OCI-LY7 (cell line): ENCODE measurements around the gene SPSB3. TPM values are rescaled to one million over a fixed set of nuclear protein-coding genes. Genes with fewer than 3 reads are reported as not detected.

Source experiments
- BruUV-seq: library from RNA; stranded (reverse); fragments of 400-500 nt; replicated peaks from 2 replicates; lab custom pipeline; 2021; lab: Mats Ljungman, UMichigan
- CTCF ChIA-PET: fragments of 300-600 bp; sonication (Branson Sonifier 250); formaldehyde crosslinking; loops from one replicate; lab custom pipeline; 2022; ENCODE audit warnings: antibody characterized with exemption; ENCODE audit not compliant: unreplicated experiment; lab: Charles Lee
- POLR2A ChIA-PET: fragments of 300-600 bp; sonication (Branson Sonifier 250); formaldehyde crosslinking; loops from one replicate; lab custom pipeline; 2022; ENCODE audit warnings: antibody characterized with exemption; lab: Charles Lee
- DNase-seq: peaks from one replicate; pipeline ENCODE4 v3.0.0-alpha.2; 2015; ENCODE audit warnings: low spot score
- H2AFZ ChIP-seq: fragments of 200-600 bp; sonication (generic), shearing (Covaris generic); 2 replicates; pipeline ENCODE4 v1.6.1; 2014; ENCODE audit warnings: mild to moderate bottlenecking, antibody characterized with exemption, low read length, moderate library complexity
- H3K27ac ChIP-seq: fragments of 200-600 bp; sonication (generic); 2 replicates; pipeline ENCODE4 v1.5.1; 2014; ENCODE audit warnings: mixed run types, low read depth, mild to moderate bottlenecking, moderate library complexity, low read length, inconsistent platforms; ENCODE audit not compliant: poor library complexity, severe bottlenecking
- H3K36me3 ChIP-seq: fragments of 200-600 bp; sonication (generic); 2 replicates; pipeline ENCODE4 v1.6.1; 2014; ENCODE audit warnings: mild to moderate bottlenecking, antibody characterized with exemption, low read length, moderate library complexity, mixed read lengths; ENCODE audit not compliant: insufficient read depth
- H3K4me1 ChIP-seq: fragments of 200-600 bp; sonication (generic); 2 replicates; pipeline ENCODE4 v1.5.1; 2014; ENCODE audit warnings: mild to moderate bottlenecking, low read length; ENCODE audit not compliant: insufficient read depth, poor library complexity, severe bottlenecking
- H3K4me2 ChIP-seq: fragments of 200-600 bp; sonication (generic); 2 replicates; pipeline ENCODE4 v1.6.1; 2014; ENCODE audit warnings: mild to moderate bottlenecking, low read length
- H3K4me3 ChIP-seq: fragments of 200-600 bp; sonication (generic); 2 replicates; pipeline ENCODE4 v1.5.1; 2014; ENCODE audit warnings: mild to moderate bottlenecking, low read depth, low read length; ENCODE audit not compliant: poor library complexity, severe bottlenecking
- H3K79me2 ChIP-seq: fragments of 200-600 bp; sonication (generic); 2 replicates; pipeline ENCODE4 v1.6.1; 2016; ENCODE audit warnings: low read depth, mild to moderate bottlenecking, low read length, moderate library complexity, mixed read lengths; ENCODE audit not compliant: insufficient read depth
- H3K9me2 ChIP-seq: fragments of 200-600 bp; sonication (generic); 2 replicates; pipeline ENCODE4 v1.6.1; 2016; ENCODE audit warnings: mild to moderate bottlenecking, low read length, mixed read lengths; ENCODE audit not compliant: insufficient read depth
- H3K9me3 ChIP-seq: fragments of 200-600 bp; sonication (generic); 2 replicates; pipeline ENCODE4 v1.6.1; 2014; ENCODE audit warnings: mild to moderate bottlenecking, mixed run types, low read length, mixed read lengths
- H4K20me1 ChIP-seq: fragments of 200-600 bp; sonication (generic); 2 replicates; pipeline ENCODE4 v1.6.1; 2014; ENCODE audit warnings: mild to moderate bottlenecking, antibody characterized with exemption, low read length, moderate library complexity, mixed read lengths; ENCODE audit not compliant: insufficient read depth
- EZH2phosphoT487 ChIP-seq: fragments of 200-600 bp; sonication (generic); IDR thresholded peaks from 2 replicates; pipeline ENCODE4 v1.6.1; 2018; ENCODE audit warnings: low read depth, borderline replicate concordance, mild to moderate bottlenecking, mixed run types, antibody characterized with exemption, low read length, moderate library complexity, mixed read lengths
- intact Hi-C: fragments of 100-400 bp; cut with micrococcal nuclease; formaldehyde crosslinking; loops from one replicate; pipeline ENCODE4 v1.10.0; 2022; ENCODE audit not compliant: unreplicated experiment
- total RNA-seq, 2 experiments: library from RNA; depleted of rRNA in 1 of 2; stranded (reverse); fragments of >200 nt in 1 of 2; shearing (Covaris generic) in 1 of 2; gene quantifications; 2 replicates each; pipeline ENCODE4 v1.2.3, GENCODE V29; 2014 to 2022
- TF ChIP-seq, protein P1 (sequence below): fragments of 200-600 bp; sonication (generic); conservative IDR thresholded peaks from 2 replicates; pipeline ENCODE4 v1.5.1; 2014; ENCODE audit warnings: mild to moderate bottlenecking, antibody characterized with exemption, low read length, moderate library complexity, mixed read lengths

SPSB3 gene
- total RNA-seq, 2 experiments from 2014 or later = 33.6 to 52.4 TPM

DNA sequence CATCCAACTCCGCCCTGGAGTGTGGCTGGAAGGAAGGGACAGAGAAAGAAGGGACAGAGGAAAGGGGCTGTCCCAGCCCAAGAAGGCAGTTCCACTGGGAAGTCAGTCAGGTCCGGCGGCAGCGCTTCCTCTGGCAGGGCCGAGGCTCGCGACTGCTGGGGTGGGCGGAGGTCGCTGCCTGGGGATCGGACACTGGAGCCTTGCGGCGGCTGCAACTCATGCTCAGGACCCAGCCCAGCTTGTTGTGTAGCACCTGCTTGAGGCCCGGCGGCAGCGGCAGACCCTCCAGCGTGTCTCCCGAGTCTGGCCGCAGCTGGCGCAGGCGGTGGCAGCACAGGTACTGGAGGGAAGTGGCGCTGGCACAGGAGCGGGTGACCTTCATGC, 5.4 kb downstream of the SPSB3 start:
- no peaks in the 10 kb centered on the region for H3K9me2 ChIP-seq
- H3K9me3 ChIP-seq = no peaks in the 10 kb centered on the region
- peaks cover 19% of the 10 kb centered on the region for H3K4me1 ChIP-seq
- intact Hi-C loops = no loop called here
- ChIA-PET CTCF (no interaction called here), POLR2A (no interaction called here)
- H2AFZ ChIP-seq = no peak overlapping the region
- H3K36me3 ChIP-seq = peaks cover 64% of the 10 kb centered on the region
- TF ChIP-seq EZH2phosphoT487 = no peak
- TF ChIP-seq, protein P1, sequence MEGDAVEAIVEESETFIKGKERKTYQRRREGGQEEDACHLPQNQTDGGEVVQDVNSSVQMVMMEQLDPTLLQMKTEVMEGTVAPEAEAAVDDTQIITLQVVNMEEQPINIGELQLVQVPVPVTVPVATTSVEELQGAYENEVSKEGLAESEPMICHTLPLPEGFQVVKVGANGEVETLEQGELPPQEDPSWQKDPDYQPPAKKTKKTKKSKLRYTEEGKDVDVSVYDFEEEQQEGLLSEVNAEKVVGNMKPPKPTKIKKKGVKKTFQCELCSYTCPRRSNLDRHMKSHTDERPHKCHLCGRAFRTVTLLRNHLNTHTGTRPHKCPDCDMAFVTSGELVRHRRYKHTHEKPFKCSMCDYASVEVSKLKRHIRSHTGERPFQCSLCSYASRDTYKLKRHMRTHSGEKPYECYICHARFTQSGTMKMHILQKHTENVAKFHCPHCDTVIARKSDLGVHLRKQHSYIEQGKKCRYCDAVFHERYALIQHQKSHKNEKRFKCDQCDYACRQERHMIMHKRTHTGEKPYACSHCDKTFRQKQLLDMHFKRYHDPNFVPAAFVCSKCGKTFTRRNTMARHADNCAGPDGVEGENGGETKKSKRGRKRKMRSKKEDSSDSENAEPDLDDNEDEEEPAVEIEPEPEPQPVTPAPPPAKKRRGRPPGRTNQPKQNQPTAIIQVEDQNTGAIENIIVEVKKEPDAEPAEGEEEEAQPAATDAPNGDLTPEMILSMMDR = no peak
- no peak overlapping the region for H3K27ac ChIP-seq
- H3K79me2 ChIP-seq = peaks cover 22% of the 10 kb centered on the region; the same call in 1 of the 2 replicates
- BruUV-seq = no TSS peak
- H4K20me1 ChIP-seq = no peaks in the 10 kb centered on the region
- DNase-seq = no peak
- H3K4me3 ChIP-seq = no peak overlapping the region
- H3K4me2 ChIP-seq = no peak overlapping the region

DNA sequence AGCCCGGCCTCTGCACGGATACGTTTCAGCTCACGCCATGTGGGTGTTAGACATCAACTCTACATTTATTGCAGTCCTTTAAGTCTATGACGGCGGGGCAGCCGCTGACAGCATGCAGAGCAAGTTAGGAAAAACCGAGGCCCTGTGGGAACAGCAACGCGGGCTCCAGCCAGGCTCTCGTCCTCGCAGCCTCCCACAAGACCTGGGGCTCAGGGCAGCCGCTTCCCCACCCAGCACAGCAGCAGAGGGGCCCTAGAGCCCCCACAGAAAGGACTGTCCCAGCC, 5.8 kb downstream of the SPSB3 start:
- POLR2A ChIA-PET = no interaction called here
- H3K9me3 ChIP-seq = no peaks in the 10 kb centered on the region
- no peak overlapping the region for H3K4me2 ChIP-seq
- intact Hi-C loops = no loop called here
- TF ChIP-seq EZH2phosphoT487 = no peak
- TF ChIP-seq, protein P1 = no peak
- no peak for DNase-seq
- no peak overlapping the region for H2AFZ ChIP-seq
- peaks cover 26% of the 10 kb centered on the region; the same call in 1 of the 2 replicates for H3K79me2 ChIP-seq
- H4K20me1 ChIP-seq = no peaks in the 10 kb centered on the region
- H3K27ac ChIP-seq = no peak overlapping the region
- CTCF ChIA-PET = no interaction called here
- H3K4me3 ChIP-seq = no peak overlapping the region
- no TSS peak for BruUV-seq
- H3K4me1 ChIP-seq = peaks cover 18% of the 10 kb centered on the region
- no peaks in the 10 kb centered on the region for H3K9me2 ChIP-seq
- H3K36me3 ChIP-seq = peaks cover 67% of the 10 kb centered on the region

DNA sequence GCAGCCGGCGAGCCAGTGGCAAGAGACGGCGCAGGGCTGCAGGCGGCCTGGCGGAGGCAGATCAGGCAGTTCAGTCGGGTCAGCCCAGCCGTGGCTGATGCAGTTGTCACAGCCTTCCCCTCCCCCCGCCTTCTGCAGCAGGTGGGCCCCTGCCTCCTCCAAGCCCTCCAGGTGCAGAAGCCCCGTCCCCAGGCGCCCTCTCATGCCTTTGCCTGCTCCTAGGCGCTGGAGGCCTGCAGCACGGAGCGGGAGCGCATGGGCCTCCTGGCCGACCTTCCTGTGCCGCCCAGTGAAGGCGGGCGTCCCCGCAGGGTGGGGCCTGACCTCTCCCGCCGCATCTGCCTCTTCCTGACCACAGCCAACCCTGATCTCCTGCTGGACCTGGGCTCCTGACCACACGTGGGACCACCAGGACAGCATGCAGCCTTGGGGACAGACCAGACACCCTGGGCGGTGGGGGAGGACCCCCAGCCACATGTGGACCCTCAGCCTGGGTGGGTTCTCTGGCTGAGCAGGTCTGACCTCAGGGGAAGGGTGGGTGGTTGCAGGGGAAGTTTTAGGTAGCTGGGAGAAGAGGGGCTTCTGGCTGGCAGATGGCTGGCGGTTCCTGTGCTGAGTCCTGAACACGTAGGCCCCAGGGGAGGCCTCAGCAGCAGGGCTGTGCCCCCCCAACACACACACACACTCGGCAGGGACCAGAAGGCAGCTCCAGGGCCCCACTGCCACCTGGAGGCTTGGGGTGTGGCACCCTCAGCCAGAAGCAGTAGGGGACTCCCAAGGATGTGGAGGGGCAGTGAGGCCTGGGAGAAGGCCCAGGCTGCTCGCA, 6.3 kb downstream of the SPSB3 start:
- H3K27ac ChIP-seq = no peak overlapping the region
- no TSS peak for BruUV-seq
- intact Hi-C loops = no loop called here
- no peaks in the 10 kb centered on the region for H3K9me2 ChIP-seq
- TF ChIP-seq, protein P1 = no peak
- TF ChIP-seq EZH2phosphoT487 = no peak
- CTCF ChIA-PET = no interaction called here
- H3K9me3 ChIP-seq = no peaks in the 10 kb centered on the region
- H3K79me2 ChIP-seq = peaks cover 26% of the 10 kb centered on the region; the same call in 1 of the 2 replicates
- H3K4me2 ChIP-seq = no peak overlapping the region
- peaks cover 13% of the 10 kb centered on the region for H3K4me1 ChIP-seq
- no peak for DNase-seq
- POLR2A ChIA-PET = no interaction called here
- no peaks in the 10 kb centered on the region for H4K20me1 ChIP-seq
- no peak overlapping the region for H2AFZ ChIP-seq
- H3K4me3 ChIP-seq = no peak overlapping the region
- peaks cover 67% of the 10 kb centered on the region for H3K36me3 ChIP-seq
